AG04450 (cell line): ENCODE measurements around the gene GAS7. TPM values are rescaled to one million over a fixed set of nuclear protein-coding genes. Genes with fewer than 3 reads are reported as not detected.

Source experiments
- CTCF ChIA-PET: fragments of 300-600, 350-600 bp; formaldehyde crosslinking; extraction: SDS; loops from one replicate; lab custom pipeline; 2022; ENCODE audit warnings: antibody characterized with exemption, inconsistent platforms; lab: Charles Lee
- POLR2A ChIA-PET: fragments of 350-600 bp; formaldehyde crosslinking; extraction: SDS; loops from one replicate; lab custom pipeline; 2021; ENCODE audit warnings: antibody characterized with exemption, inconsistent platforms; lab: Yijun Ruan, JAX
- DNase-seq: peaks from one replicate; pipeline ENCODE4 v3.0.0-alpha.2; 2011; ENCODE audit warnings: low read depth, low spot score
- H3K27ac ChIP-seq: one replicate; pipeline ENCODE4 v1.5.1; 2012; ENCODE audit warnings: low read depth, low read length, control low read depth
- H3K27me3 ChIP-seq: one replicate; pipeline ENCODE4 v1.6.0; 2012; ENCODE audit warnings: low read length; ENCODE audit not compliant: control insufficient read depth, insufficient read depth
- H3K4me3 ChIP-seq: 2 replicates; pipeline ENCODE4 v1.5.1; 2011; ENCODE audit warnings: mild to moderate bottlenecking, low read depth, low read length, control low read depth
- H3K9me3 ChIP-seq: 2 replicates; pipeline ENCODE4 v1.5.1; 2012; ENCODE audit warnings: low read length; ENCODE audit not compliant: control insufficient read depth, insufficient read depth
- polyA plus RNA-seq: library from polyadenylated mRNA; depleted of rRNA; stranded (reverse); fragments of >200 nt; gene quantifications from 2 replicates; pipeline ENCODE4 v1.2.3, GENCODE V29; 2011
- TF ChIP-seq, protein P1 (sequence below): IDR thresholded peaks from 2 replicates; pipeline ENCODE4 v1.5.1; 2011; ENCODE audit warnings: low read depth, low read length, control low read depth, inconsistent platforms

GAS7 gene
- polyA plus RNA-seq, 1 experiment = 5.6 TPM

DNA sequence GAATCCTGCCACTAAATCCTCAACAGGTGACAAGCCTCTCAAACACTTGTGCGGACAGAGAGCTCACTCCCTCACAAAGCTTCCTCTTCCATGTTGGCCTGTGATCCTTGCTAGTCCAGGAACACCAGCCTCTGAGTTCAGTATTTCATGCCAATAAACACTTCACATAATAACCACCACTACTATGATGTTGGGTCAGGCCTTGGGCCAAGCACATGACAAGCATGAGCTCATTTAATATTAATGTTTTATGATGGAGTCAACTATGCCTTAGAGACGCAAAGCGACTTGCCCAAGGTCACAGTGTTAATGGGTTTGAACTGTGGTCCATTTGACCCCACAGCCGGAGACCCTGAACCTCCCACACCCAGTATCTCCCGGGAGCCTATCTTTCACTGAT is 129.1 kb downstream of the GAS7 start:
- Histone ChIP-seq H3K4me3 (no peak overlapping the region), H3K27me3 (no peaks in the 10 kb centered on the region), H3K9me3 (peaks cover 17% of the 10 kb centered on the region), H3K27ac (no peak overlapping the region)
- no peak for DNase-seq
- CTCF ChIA-PET = no interaction called here
- POLR2A ChIA-PET = no interaction called here
- TF ChIP-seq, protein P1, sequence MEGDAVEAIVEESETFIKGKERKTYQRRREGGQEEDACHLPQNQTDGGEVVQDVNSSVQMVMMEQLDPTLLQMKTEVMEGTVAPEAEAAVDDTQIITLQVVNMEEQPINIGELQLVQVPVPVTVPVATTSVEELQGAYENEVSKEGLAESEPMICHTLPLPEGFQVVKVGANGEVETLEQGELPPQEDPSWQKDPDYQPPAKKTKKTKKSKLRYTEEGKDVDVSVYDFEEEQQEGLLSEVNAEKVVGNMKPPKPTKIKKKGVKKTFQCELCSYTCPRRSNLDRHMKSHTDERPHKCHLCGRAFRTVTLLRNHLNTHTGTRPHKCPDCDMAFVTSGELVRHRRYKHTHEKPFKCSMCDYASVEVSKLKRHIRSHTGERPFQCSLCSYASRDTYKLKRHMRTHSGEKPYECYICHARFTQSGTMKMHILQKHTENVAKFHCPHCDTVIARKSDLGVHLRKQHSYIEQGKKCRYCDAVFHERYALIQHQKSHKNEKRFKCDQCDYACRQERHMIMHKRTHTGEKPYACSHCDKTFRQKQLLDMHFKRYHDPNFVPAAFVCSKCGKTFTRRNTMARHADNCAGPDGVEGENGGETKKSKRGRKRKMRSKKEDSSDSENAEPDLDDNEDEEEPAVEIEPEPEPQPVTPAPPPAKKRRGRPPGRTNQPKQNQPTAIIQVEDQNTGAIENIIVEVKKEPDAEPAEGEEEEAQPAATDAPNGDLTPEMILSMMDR = no peak

DNA sequence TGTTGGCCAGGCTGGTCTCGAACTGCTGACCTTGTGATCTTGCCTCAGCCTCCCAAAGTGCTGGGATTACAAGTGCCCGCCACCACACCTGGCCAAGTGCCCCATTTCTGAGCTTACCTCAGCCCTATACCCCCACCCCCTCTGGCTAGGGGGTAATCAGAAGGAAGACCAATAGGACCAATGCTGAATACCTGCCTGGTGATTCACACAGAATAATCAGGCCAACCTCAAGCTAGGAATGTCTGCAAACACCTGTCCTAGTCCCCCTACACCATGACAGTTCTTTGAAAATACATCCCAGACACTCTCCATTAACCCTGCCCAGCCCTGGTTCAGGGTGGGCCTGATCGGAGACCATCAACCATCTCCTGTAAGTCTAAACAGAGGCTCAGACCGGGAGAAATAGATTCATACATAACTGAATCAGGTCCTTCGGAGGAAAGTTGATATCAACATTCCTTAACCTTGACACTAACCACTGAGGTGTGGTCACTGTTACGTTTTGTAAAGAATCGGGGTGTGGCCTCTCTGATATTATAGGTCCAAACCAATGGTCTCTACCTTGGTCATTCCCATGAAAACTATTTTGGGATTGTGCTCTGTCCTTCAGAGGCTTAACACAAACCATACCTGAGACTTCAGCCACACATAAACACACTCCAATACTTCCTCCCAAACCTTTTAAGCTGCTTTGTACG is 130.8 kb downstream of the GAS7 start:
- TF ChIP-seq, protein P1 = no peak
- no peak overlapping the region for H3K27ac ChIP-seq
- no peak for DNase-seq
- POLR2A ChIA-PET = no interaction called here
- H3K4me3 ChIP-seq = no peak overlapping the region
- H3K27me3 ChIP-seq = no peaks in the 10 kb centered on the region
- CTCF ChIA-PET = no interaction called here
- H3K9me3 ChIP-seq = peaks cover 25% of the 10 kb centered on the region

DNA sequence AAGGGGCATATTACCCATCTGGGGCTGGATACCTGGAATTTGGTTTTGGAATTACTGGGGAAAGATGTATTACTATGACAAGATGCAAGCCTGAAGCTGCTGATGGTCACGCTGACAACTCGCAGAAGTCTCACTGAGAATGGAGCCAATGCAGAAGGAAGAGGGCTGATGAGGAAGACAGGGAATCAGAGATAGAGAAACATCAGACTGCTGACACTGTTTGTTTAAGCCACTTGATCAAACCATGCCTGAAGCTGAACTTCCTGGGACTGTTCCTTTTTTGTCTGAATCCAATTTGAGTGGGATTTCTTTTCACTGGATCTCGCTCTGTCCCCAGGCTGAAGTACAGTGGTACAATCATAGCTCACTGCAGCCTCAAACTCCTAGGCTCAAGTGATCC is 133.9 kb downstream of the GAS7 start:
- Histone ChIP-seq H3K27ac (no peak overlapping the region), H3K4me3 (no peak overlapping the region), H3K27me3 (no peaks in the 10 kb centered on the region), H3K9me3 (peaks cover 27% of the 10 kb centered on the region)
- ChIA-PET CTCF (no interaction called here), POLR2A (no interaction called here)
- no peak for DNase-seq
- TF ChIP-seq, protein P1 = no peak

DNA sequence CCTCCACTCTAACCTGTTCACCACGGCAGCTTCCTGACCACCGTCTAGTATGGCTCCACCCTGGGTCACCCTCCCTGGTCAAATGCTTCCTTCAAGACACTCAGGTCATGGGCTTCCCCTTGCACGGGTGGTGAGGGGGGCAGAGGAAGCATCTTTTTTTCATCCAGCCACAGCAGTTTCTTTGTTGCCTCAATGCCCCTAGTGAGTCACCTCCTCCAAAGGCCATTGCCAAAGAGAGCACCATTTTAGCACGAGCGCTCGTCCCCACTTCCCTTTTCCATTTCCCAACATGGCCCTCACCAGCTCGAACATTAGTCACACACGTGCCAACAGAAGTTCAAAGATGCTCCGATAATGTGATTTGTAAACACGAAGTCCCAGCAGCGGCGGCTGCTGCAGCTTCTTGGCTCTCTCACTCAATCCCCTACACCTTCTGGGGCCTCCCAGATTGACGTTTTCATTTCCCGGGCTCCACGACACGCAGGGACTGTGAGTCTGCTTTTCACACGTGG is 134.6 kb downstream of the GAS7 start:
- TF ChIP-seq, protein P1 = no peak
- ChIA-PET POLR2A (no interaction called here), CTCF (no interaction called here)

DNA sequence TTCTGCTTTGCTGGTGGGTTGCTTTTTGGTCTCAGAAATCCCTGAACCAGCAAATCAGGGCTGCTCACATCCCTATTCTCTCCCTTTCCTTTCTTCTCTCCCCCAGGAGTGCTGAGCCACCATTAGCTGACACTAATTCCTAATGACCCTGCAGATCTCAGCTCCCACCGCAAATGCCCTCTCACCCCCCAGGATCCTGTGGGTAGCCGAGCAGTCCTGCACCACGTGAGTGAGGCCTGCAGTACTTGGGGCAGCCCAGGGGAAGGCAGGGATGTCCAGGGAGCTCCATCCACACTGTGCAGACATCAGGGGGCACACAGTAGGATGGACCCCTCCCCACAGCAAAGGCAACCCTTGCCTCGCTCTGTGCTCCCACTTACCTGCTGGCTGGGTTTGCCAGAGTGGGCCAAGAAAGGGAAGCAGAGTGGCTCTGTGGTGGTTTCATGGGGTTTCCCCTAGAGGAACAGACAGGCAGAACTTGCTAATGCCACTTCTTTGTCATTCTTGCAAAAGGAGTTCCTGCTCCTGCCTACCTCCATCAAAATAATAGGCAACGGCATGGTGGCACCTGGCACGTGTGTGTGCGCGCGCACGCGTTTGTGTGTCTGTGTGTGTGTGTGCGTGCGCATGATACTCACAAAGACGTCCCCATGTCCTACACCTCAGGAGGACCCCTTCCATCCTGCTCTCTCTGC is 135.6 kb downstream of the GAS7 start:
- H3K4me3 ChIP-seq = no peak overlapping the region
- DNase-seq = no peak
- ChIA-PET POLR2A (no interaction called here), CTCF (no interaction called here)
- peaks cover 27% of the 10 kb centered on the region for H3K9me3 ChIP-seq
- no peaks in the 10 kb centered on the region for H3K27me3 ChIP-seq
- TF ChIP-seq, protein P1 = no peak
- H3K27ac ChIP-seq = no peak overlapping the region

More for the DNA sequence above, 134.6 kb downstream of the GAS7 start:
- no peak for DNase-seq
- Histone ChIP-seq H3K27ac (no peak overlapping the region), H3K4me3 (no peak overlapping the region), H3K9me3 (peaks cover 27% of the 10 kb centered on the region), H3K27me3 (no peaks in the 10 kb centered on the region)
